GOT3 (cell line): ENCODE results near the gene GLI3.
A peak's percentile ranks its signal among the peaks of the same experiment; 100 is the strongest.

ENCODE experiments used
- DNase-seq: peaks from one replicate; lab custom pipeline; 2025; ENCODE audit warnings: mixed read lengths; lab: John Stamatoyannopoulos, UW

The GLI3 gene

DNA sequence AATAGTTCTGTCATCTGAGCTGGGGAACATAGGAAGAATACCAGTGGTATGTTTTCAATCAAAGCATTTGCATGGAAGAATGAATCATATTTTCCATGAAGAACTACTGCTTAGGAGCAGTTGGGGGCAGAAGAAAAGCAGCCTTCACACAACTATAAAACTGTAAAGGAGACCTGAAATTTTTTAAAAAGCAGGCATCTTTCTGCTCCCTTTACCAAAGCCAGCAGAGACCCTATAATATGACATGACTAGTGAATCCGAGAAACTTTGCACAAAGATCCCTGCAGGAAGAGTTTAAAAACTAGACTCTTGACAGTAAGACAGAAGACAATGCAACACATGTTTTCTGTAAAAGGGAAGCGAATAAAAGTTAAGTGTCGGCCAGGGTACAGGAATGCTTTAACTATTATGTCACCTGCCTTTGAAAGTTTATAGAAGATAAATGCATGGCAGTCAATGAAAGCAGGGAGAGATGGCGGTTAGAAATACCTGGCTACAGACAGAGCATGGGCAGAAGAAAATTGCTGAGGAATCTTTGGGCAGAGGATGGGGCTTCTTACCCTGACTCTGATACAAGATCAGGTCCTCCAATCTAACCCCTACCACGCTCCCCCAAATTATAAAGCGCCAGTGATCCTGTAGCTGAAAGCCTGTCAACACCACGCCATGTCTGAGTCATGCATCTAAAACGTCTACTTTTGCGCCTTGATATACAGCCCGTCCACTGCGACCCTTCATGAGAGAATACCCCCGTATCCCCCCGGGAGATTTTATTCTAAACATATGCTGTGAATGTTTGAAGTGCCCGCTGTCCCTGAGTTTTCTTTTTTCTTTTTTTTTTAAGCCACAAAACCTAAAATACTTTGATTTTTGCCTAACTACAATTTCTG lies 93.1 kb downstream of the GLI3 start:
- DNase-seq = no peak

- no peak for DNase-seq
These were observed 94.9 kb downstream of the GLI3 start for GRCh38 chr7:42142089-42142488.

GRCh38 chr7:42139751-42140150 lies 97.3 kb downstream of the GLI3 start:
- DNase-seq = no peak

DNA sequence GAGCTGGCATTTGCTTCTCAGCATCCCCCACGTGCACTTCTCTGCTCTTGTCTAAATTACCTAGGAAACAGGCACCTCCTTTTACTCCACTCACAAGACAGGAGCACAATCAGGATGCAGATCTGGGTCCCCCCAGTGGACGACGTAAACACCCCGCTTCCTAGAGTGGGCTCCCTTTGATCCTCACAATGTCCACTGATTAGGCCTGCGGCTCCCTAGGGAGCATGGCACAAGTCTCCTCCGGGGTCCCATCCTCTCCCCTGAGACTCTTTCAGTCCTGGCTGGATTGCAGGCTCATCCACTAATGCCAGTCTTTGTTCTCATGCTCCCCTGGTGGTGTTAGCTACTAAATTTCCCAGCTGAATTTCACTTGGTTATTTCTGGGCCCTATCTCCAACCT lies 98.3 kb downstream of the GLI3 start:
- no peak for DNase-seq

GRCh38 chr7:42137941-42138340 lies 99.1 kb downstream of the GLI3 start:
- no peak for DNase-seq

DNA sequence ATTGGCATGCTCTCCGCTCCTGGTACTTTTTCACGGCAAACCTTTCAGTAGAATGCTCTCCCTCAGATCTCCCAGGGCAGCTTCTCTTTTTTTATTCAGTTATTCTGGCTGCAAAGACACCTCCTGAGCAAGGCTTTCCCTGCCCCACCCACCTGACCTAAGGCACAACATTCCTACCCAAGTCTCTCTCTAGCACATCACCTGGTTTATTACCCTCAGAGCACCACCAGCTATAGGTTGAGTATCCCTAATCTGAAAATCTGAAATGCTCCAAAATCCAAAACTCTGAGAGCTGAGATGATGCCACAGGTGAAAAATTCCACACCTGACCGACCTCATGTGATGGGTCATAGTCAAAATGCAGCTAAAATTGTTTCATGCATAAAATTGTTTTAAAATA lies 99.6 kb downstream of the GLI3 start:
- DNase-seq = no peak

DNA sequence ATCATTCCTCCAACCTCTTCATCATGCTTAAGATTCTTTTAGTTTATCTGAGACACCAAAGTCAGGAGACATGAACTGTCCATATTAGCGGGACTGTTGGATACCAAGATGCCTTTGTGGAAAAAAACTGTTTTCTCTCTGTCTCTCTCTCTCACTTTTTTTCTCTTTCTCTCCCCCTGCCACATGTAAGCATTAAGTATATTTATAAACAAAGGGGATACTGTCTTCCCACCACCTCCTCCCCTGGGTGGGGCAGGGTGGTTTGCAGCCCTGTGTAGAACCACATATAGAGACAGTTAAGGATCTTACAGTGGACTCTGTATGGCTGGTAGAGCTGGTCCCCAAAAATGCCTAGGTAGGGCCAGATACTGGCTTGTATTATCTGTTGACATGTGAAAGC lies 101.3 kb downstream of the GLI3 start:
- DNase-seq = no peak

- no peak for DNase-seq
These were observed 102.6 kb downstream of the GLI3 start for GRCh38 chr7:42134276-42134876.

GRCh38 chr7:42133321-42133720 lies 103.7 kb downstream of the GLI3 start:
- no peak for DNase-seq

DNA sequence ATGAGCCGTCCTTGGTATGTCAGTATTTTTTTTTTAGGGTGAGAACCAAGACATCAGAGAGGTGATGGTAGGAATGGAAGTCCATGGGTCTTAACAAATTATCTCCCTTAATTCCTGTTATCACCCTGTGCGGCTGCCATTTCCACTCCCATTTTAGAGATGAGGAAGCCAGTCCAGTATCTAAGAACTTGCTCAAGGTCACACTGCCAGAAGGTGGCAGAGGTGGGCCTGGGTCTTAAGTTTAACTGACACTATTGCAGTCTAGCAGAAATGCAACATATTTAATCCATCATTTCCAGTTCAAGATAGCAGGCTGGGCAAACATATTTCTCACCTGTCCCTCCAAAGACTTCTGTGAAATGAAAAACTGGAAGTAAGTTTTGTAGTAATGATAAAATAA lies 108.3 kb downstream of the GLI3 start:
- DNase-seq = no peak

- no peak for DNase-seq
These were observed 109.8 kb downstream of the GLI3 start for GRCh38 chr7:42127232-42127622.

- no peak for DNase-seq
These were observed 110.4 kb downstream of the GLI3 start for GRCh38 chr7:42126475-42127231.

GRCh38 chr7:42125321-42125720 lies 111.7 kb downstream of the GLI3 start:
- DNase-seq = no peak

- DNase-seq = no peak
These were observed 113.3 kb downstream of the GLI3 start for GRCh38 chr7:42123716-42124115.

DNA sequence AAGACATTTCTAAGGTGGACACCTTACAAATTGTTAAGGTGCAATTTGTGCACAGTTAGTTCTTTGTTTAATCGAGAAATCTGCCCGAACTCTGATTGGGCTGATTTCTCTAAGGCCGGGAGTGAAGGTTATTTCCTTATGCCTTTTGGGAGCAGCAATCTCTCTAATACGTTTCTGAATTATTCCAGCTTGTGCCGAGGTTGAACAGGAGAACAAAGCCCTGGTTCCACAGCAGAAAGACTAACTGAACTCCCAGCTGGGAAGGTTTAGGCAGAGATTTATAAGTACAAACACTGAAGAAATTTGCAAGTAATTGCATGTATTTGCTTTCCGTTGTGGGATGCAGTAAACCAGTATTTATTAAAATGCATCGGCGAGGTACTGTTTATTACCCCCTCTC lies 116.8 kb downstream of the GLI3 start:
- no peak for DNase-seq

GRCh38 chr7:42117201-42117600 lies 119.8 kb downstream of the GLI3 start:
- DNase-seq = no peak

GRCh38 chr7:42115795-42116194 lies 121.2 kb downstream of the GLI3 start:
- no peak for DNase-seq

DNA sequence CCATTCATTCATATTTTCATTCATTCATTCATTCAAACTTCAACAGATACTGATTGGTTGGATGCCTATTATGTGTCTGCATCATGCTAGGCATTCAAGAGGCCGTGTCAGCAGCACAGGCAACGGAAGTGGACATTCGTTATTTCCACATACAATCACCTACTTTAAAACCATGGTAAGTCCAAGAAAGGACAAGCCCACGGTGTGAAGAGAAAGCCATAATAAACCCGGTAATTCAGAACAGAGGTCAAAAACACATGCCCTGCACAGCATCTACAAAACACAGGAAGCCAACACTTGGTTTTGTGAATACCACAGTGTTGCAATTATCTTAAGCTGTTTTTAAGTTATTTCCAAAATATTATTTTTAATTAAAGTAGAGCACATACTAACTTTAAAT lies 126.7 kb downstream of the GLI3 start:
- no peak for DNase-seq

- DNase-seq = no peak
These were observed 128.0 kb downstream of the GLI3 start for GRCh38 chr7:42108803-42109528.

GRCh38 chr7:42107484-42108240 lies 129.3 kb downstream of the GLI3 start:
- DNase-seq = peak; percentile 15

- DNase-seq = no peak
These were observed 130.4 kb downstream of the GLI3 start for GRCh38 chr7:42106562-42106961.
